Umbilical cord (tissue), 2 donors: Measurements from ENCODE around the gene PNPO. TPM values are rescaled to one million over a fixed set of nuclear protein-coding genes. Genes with fewer than 3 reads are reported as not detected.

Experiments
- DNase-seq: peaks from one replicate; pipeline ENCODE4 v3.0.0-alpha.2; 2015; ENCODE audit warnings: low spot score
- total RNA-seq: library from RNA; depleted of rRNA; stranded (reverse); fragments of >200 nt; gene quantifications from one replicate; pipeline ENCODE4 v1.2.3, GENCODE V29; 2014; ENCODE audit warnings: low replicate concordance; ENCODE audit not compliant: insufficient read depth

PNPO gene
- total RNA-seq, 1 donor from 2014 or later: 7.5 TPM

GRCh38 chr17:47997586-47997985 is 56.2 kb downstream of the PNPO start:
- DNase-seq: no peak

GRCh38 chr17:47998044-47998443 is 56.7 kb downstream of the PNPO start:
- DNase-seq: no peak

Other genes starting within 250 kb of the PNPO start
- gene TBKBP1, start 247.4 kb upstream of the PNPO start, total RNA-seq: 6.3 TPM
- gene TBX21, start 208.3 kb upstream of the PNPO start, total RNA-seq: 1.4 TPM
- gene OSBPL7, start 119.8 kb upstream of the PNPO start, total RNA-seq: 3.4 TPM
- gene MRPL10, start 110.0 kb upstream of the PNPO start, total RNA-seq: 5.3 TPM
- gene LRRC46, start 109.9 kb upstream of the PNPO start, total RNA-seq: 2.4 TPM
- 27.0 TPM for gene SCRN2, start 100.3 kb upstream of the PNPO start, total RNA-seq
- 2.2 TPM for gene SP6, start 90.4 kb upstream of the PNPO start, total RNA-seq
- gene SP2, start 45.3 kb upstream of the PNPO start, total RNA-seq: not detected
- gene PRR15L, start 16.3 kb downstream of the PNPO start, total RNA-seq: not detected
- 30.1 TPM for gene CDK5RAP3, start 29.5 kb downstream of the PNPO start, total RNA-seq
- gene COPZ2, start 96.2 kb downstream of the PNPO start, total RNA-seq: 129 TPM
- 54.2 TPM for gene NFE2L1, start 106.8 kb downstream of the PNPO start, total RNA-seq
- 54.4 TPM for gene CBX1, start 159.9 kb downstream of the PNPO start, total RNA-seq
- gene SNX11, start 166.2 kb downstream of the PNPO start, total RNA-seq: 17.1 TPM